GM23338 (cell line): Measurements from ENCODE around the gene NOP10. TPM values are rescaled to one million over a fixed set of nuclear protein-coding genes. Genes with fewer than 3 reads are reported as not detected.

ENCODE experiments used
- ATAC-seq: fragments of 200-7000 bp; cut with Tn5 transposase; 3 replicates; pipeline ENCODE4 v1.9.1; 2020
- DNase-seq: peaks from one replicate; pipeline ENCODE4 v3.0.0-alpha.2; 2015; ENCODE audit warnings: low spot score
- H2AFZ ChIP-seq: fragments of 200-600 bp; sonication (generic); 2 replicates; pipeline ENCODE4 v1.8.0; 2016; ENCODE audit warnings: antibody characterized with exemption, mild to moderate bottlenecking, moderate library complexity
- H3F3A ChIP-seq: fragments of 200-600 bp; sonication (generic); replicated peaks from 2 replicates; pipeline ENCODE4 v1.8.0; 2017; ENCODE audit warnings: antibody characterized with exemption, mixed run types, low read depth
- H3K27ac ChIP-seq: fragments of 200-600 bp; sonication (generic); 2 replicates; pipeline ENCODE4 v1.6.1; 2016; ENCODE audit warnings: low read depth
- H3K27me3 ChIP-seq: fragments of 200-600 bp; sonication (generic); 2 replicates; pipeline ENCODE4 v1.8.0; 2016; ENCODE audit warnings: mild to moderate bottlenecking, mixed run types, moderate library complexity; ENCODE audit not compliant: insufficient read depth
- H3K36me3 ChIP-seq: fragments of 200-600 bp; sonication (generic); 2 replicates; pipeline ENCODE4 v1.8.0; 2016; ENCODE audit warnings: mild to moderate bottlenecking; ENCODE audit not compliant: insufficient read depth
- H3K4me1 ChIP-seq: fragments of 200-600 bp; sonication (generic); 2 replicates; pipeline ENCODE4 v1.8.0; 2016; ENCODE audit warnings: mild to moderate bottlenecking, moderate library complexity; ENCODE audit not compliant: insufficient read depth
- H3K4me2 ChIP-seq: fragments of 200-600 bp; sonication (generic); 2 replicates; pipeline ENCODE4 v1.7.1; 2017; ENCODE audit warnings: mixed run types
- H3K4me3 ChIP-seq: fragments of 200-600 bp; sonication (generic); 2 replicates; pipeline ENCODE4 v1.6.1; 2016; ENCODE audit warnings: mixed run types
- H3K79me2 ChIP-seq: fragments of 200-600 bp; sonication (generic); replicated peaks from 2 replicates; pipeline ENCODE4 v1.8.0; 2017; ENCODE audit warnings: mild to moderate bottlenecking; ENCODE audit not compliant: insufficient read depth
- H3K9me2 ChIP-seq: fragments of 200-600 bp; sonication (generic); 2 replicates; pipeline ENCODE4 v1.8.0; 2017; ENCODE audit not compliant: insufficient read depth
- H4K20me1 ChIP-seq: fragments of 200-600 bp; sonication (generic); replicated peaks from 2 replicates; pipeline ENCODE4 v1.8.0; 2017; ENCODE audit warnings: mild to moderate bottlenecking; ENCODE audit not compliant: insufficient read depth
- H3K27ac Mint-ChIP-seq: 2 replicates; pipeline ENCODE4 v1.8.0; 2020; ENCODE audit warnings: inconsistent platforms, mild to moderate bottlenecking, moderate library complexity, mixed read lengths
- H3K27me3 Mint-ChIP-seq: 3 replicates; pipeline ENCODE4 v1.8.0; 2022; ENCODE audit warnings: low read depth, mild to moderate bottlenecking, moderate library complexity, mixed read lengths, inconsistent platforms; ENCODE audit not compliant: insufficient read depth, poor library complexity
- H3K36me3 Mint-ChIP-seq: 3 replicates; pipeline ENCODE4 v1.8.0; 2021; ENCODE audit warnings: low read depth, mild to moderate bottlenecking, inconsistent platforms, moderate library complexity, mixed read lengths
- H3K4me1 Mint-ChIP-seq: 3 replicates; pipeline ENCODE4 v1.8.0; 2020; ENCODE audit warnings: mild to moderate bottlenecking, inconsistent platforms, mixed read lengths
- H3K4me3 Mint-ChIP-seq: 3 replicates; pipeline ENCODE4 v1.8.0; 2021; ENCODE audit warnings: moderate library complexity, mild to moderate bottlenecking, inconsistent platforms, mixed read lengths
- H3K9me3 Mint-ChIP-seq: 3 replicates; pipeline ENCODE4 v1.8.0; 2020; ENCODE audit warnings: moderate library complexity, mild to moderate bottlenecking, inconsistent platforms, mixed read lengths
- CREB1 ChIP-seq: fragments of 250-450 bp; sonication (Bioruptor Pico); IDR thresholded peaks from 2 replicates; pipeline ENCODE4 v1.5.0; 2020; ENCODE audit warnings: low read depth, mild to moderate bottlenecking, moderate library complexity
- CTCF ChIP-seq, 2 experiments: fragments of 200-600 bp in 1 of 2; sonication (generic) in 1 of 2; conservative IDR thresholded peaks; 2 replicates each; pipeline versions ENCODE4 v1.5.1 to v1.6.1; 2016 to 2017; ENCODE audit warnings: antibody characterized with exemption in 2 of 2, low read depth in 2 of 2, mild to moderate bottlenecking in 2 of 2, moderate library complexity in 1 of 2
- EZH2phosphoT487 ChIP-seq: fragments of 200-600 bp; sonication (generic); IDR thresholded peaks from one replicate; pipeline ENCODE4 v1.8.1; 2018; ENCODE audit warnings: antibody characterized with exemption; ENCODE audit not compliant: unreplicated experiment
- NANOG ChIP-seq: IDR thresholded peaks from 2 replicates; pipeline ENCODE4 v1.6.1; 2016; ENCODE audit warnings: antibody characterized with exemption, borderline replicate concordance
- POLR2AphosphoS5 ChIP-seq: IDR thresholded peaks from 2 replicates; pipeline ENCODE4 v1.6.1; 2016; ENCODE audit warnings: antibody characterized with exemption, low read depth
- STAT1 ChIP-seq: IDR thresholded peaks from one replicate; pipeline ENCODE4 v1.6.1; 2016; ENCODE audit warnings: antibody characterized with exemption; ENCODE audit not compliant: unreplicated experiment
- ZNF331 ChIP-seq: fragments of 250-450 bp; sonication (Bioruptor Pico); IDR thresholded peaks from 2 replicates; pipeline ENCODE4 v1.5.0; 2020; ENCODE audit warnings: low read depth, mild to moderate bottlenecking, moderate library complexity
- ZNF462 ChIP-seq: fragments of 250-450 bp; sonication (Bioruptor Pico); IDR thresholded peaks from 2 replicates; pipeline ENCODE4 v1.5.0; 2020; ENCODE audit warnings: mild to moderate bottlenecking, moderate library complexity
- polyA plus RNA-seq: library from polyadenylated mRNA; unstranded; fragments of >200 nt; fragmentation: Nextera tagmentation; extraction: Ambion mirVana; gene quantifications from 2 replicates; pipeline ENCODE4 v1.2.1, GENCODE V29; 2016
- total RNA-seq: library from RNA; depleted of rRNA; stranded (reverse); fragments of >200 nt; shearing (Covaris generic); gene quantifications from 2 replicates; pipeline ENCODE4 v1.2.3, GENCODE V29; 2014

Gene NOP10
- total and polyA plus RNA-seq, 2 experiments from 2014 or later = 417 to 718 TPM

- TF ChIP-seq ZNF462 (no peak), CTCF (conservative IDR thresholded peaks at IDR 0.05; ENCODE audit: low read depth in 2 of 2) (no peak), NANOG (no peak), ZNF331 (no peak), POLR2AphosphoS5 (no peak), CREB1 (no peak)
Measured at GRCh38 chr15:34349769-34350168, 6.8 kb upstream of the NOP10 start (continued).

GRCh38 chr15:34348735-34349300, 5.9 kb upstream of the NOP10 start:
- Mint-ChIP-seq H3K4me1 (peaks cover 11% of the 10 kb centered on the region; the same call in 2 of the 3 replicates), H3K27ac (no peak overlapping the region), H3K4me3 (no peak overlapping the region), H3K9me3 (no peaks in the 10 kb centered on the region; the same call in 2 of the 3 replicates), H3K27me3 (peaks cover 12% of the 10 kb centered on the region), H3K36me3 (peaks cover 7% of the 10 kb centered on the region; the same call in 2 of the 3 replicates)
- Histone ChIP-seq H3K36me3 (no peaks in the 10 kb centered on the region), H3K4me1 (no peaks in the 10 kb centered on the region), H2AFZ (no peak overlapping the region), H3K4me3 (no peak overlapping the region), H4K20me1 (no peaks in the 10 kb centered on the region), H3F3A (no peaks in the 10 kb centered on the region), H3K9me2 (no peaks in the 10 kb centered on the region), H3K79me2 (no peaks in the 10 kb centered on the region), H3K4me2 (no peak overlapping the region), H3K27me3 (no peaks in the 10 kb centered on the region), H3K27ac (no peak overlapping the region)
- ATAC-seq (no peak), DNase-seq (no peak)
- TF ChIP-seq NANOG = no peak
- TF ChIP-seq ZNF462 = no peak
- no peak for TF ChIP-seq STAT1
- no peak for TF ChIP-seq EZH2phosphoT487
